PC-9 (cell line): ENCODE measurements around the gene FAU. TPM values are rescaled to one million over a fixed set of nuclear protein-coding genes. Genes with fewer than 3 reads are reported as not detected.

ENCODE experiments used
- BruUV-seq: library from RNA; stranded (reverse); fragments of 400-500 nt; replicated peaks from 2 replicates; lab custom pipeline; 2021; lab: Mats Ljungman, UMichigan
- CTCF ChIA-PET: fragments of 300-600 bp; sonication (Branson Sonifier 250); formaldehyde crosslinking; loops from one replicate; lab custom pipeline; 2022; ENCODE audit warnings: antibody characterized with exemption; lab: Charles Lee
- POLR2A ChIA-PET: fragments of 300-600 bp; sonication (Branson Sonifier 250); formaldehyde crosslinking; loops from one replicate; lab custom pipeline; 2022; ENCODE audit warnings: antibody characterized with exemption; ENCODE audit not compliant: unreplicated experiment; lab: Charles Lee
- DNase-seq, 2 experiments: peaks; one replicate each; pipeline versions ENCODE4 v3.0.0 to v3.0.0-alpha.2; 2015 to 2022; ENCODE audit warnings: mixed read lengths in 1 of 2
- H2AFZ ChIP-seq: fragments of 200-600 bp; sonication (generic); 2 replicates; pipeline ENCODE4 v1.8.1; 2017; ENCODE audit warnings: antibody characterized with exemption
- H3F3A ChIP-seq: fragments of 200-600 bp; sonication (generic); 2 replicates; pipeline ENCODE4 v1.8.1; 2017; ENCODE audit warnings: antibody characterized with exemption, mild to moderate bottlenecking, low read depth; ENCODE audit not compliant: insufficient read depth
- H3K27ac ChIP-seq: fragments of 200-600 bp; sonication (generic); 2 replicates; pipeline ENCODE4 v1.6.1; 2016; ENCODE audit warnings: mixed run types
- H3K27me3 ChIP-seq: fragments of 200-600 bp; sonication (generic); 2 replicates; pipeline ENCODE4 v1.6.1; 2016; ENCODE audit warnings: low read depth, mixed run types; ENCODE audit not compliant: insufficient read depth
- H3K36me3 ChIP-seq: fragments of 200-600 bp; sonication (generic); 2 replicates; pipeline ENCODE4 v1.6.1; 2016; ENCODE audit warnings: low read depth, mixed run types
- H3K4me1 ChIP-seq: fragments of 200-600 bp; sonication (generic); replicated peaks from 2 replicates; pipeline ENCODE4 v1.6.1; 2016; ENCODE audit warnings: mixed run types; ENCODE audit not compliant: insufficient read depth
- H3K4me2 ChIP-seq: fragments of 200-600 bp; sonication (generic); 2 replicates; pipeline ENCODE4 v1.6.1; 2017; ENCODE audit warnings: mixed run types
- H3K4me3 ChIP-seq: fragments of 200-600 bp; sonication (generic); 2 replicates; pipeline ENCODE4 v1.6.1; 2016; ENCODE audit warnings: mixed run types
- H3K79me2 ChIP-seq: fragments of 200-600 bp; sonication (generic); 2 replicates; pipeline ENCODE4 v1.6.1; 2017; ENCODE audit warnings: low read depth, mixed run types
- H3K9me2 ChIP-seq: fragments of 200-600 bp; sonication (generic); 2 replicates; pipeline ENCODE4 v1.8.1; 2017; ENCODE audit warnings: mild to moderate bottlenecking; ENCODE audit not compliant: insufficient read depth
- H3K9me3 ChIP-seq: fragments of 200-600 bp; sonication (generic); 2 replicates; pipeline ENCODE4 v1.8.1; 2016; ENCODE audit warnings: low read depth; ENCODE audit not compliant: insufficient read depth
- H4K20me1 ChIP-seq: fragments of 200-600 bp; sonication (generic); 2 replicates; pipeline ENCODE4 v1.8.1; 2017; ENCODE audit not compliant: insufficient read depth
- CTCF ChIP-seq: fragments of 200-600 bp; sonication (generic); conservative IDR thresholded peaks from 2 replicates; pipeline ENCODE4 v1.6.1; 2017; ENCODE audit warnings: mixed run types, antibody characterized with exemption, mild to moderate bottlenecking, moderate library complexity
- EZH2 ChIP-seq: fragments of 200-600 bp; sonication (generic); IDR thresholded peaks from 2 replicates; pipeline ENCODE4 v1.8.0; 2017; ENCODE audit warnings: antibody characterized with exemption, low read depth
- intact Hi-C: fragments of 100-400 bp; cut with micrococcal nuclease; formaldehyde crosslinking; loops from one replicate; pipeline ENCODE4 v1.10.0; 2022; ENCODE audit not compliant: unreplicated experiment
- total RNA-seq: library from RNA; stranded (reverse); gene quantifications from 2 replicates; pipeline ENCODE4 v1.2.3, GENCODE V29; 2021

Gene FAU
- total RNA-seq, 1 experiment from 2014 or later = 973 TPM

DNA sequence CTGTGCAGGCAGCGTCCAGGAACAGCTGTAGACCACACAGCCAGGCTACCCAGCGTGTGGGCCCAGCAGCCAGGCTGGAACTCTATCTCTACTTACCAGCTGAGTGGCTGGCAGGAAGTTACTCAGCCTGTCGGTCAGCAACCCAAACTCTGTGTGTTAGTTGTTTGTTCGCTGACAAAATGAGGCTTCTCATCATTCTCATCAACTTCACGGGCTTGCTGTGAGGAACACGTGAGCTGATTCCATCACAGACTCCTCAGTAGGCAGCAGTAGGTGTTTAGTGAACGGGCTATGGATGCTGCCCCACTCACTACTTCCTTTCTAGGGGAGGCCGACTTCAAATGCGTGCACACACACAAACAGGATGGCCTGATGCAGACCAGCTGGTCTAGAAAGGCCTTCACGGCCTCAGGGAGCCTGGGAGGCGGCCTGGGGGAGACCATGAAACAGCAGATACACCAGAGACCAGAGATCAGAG is 47.3 kb upstream of the FAU start:
- BruUV-seq = no TSS peak
- CTCF ChIA-PET = interaction anchor here (0.6 kb wide), 1 partner anchor 304 kb away, joined by 9 read pairs; no protein-coding TSS in a partner anchor
- Histone ChIP-seq H3K27ac (no peak overlapping the region), H3K4me3 (no peak overlapping the region), H3K79me2 (no peaks in the 10 kb centered on the region), H3K9me2 (no peaks in the 10 kb centered on the region), H3F3A (peaks cover 22% of the 10 kb centered on the region; the same call in 1 of the 2 replicates), H3K27me3 (no peaks in the 10 kb centered on the region), H3K4me2 (no peak overlapping the region), H3K9me3 (no peaks in the 10 kb centered on the region), H3K4me1 (no peaks in the 10 kb centered on the region; the same call in 1 of the 2 replicates), H2AFZ (no peak overlapping the region), H3K36me3 (no peaks in the 10 kb centered on the region), H4K20me1 (no peaks in the 10 kb centered on the region)
- intact Hi-C loops = no loop called here
- DNase-seq = no peak
- TF ChIP-seq EZH2 (no peak), CTCF (no peak)
- POLR2A ChIA-PET = interaction anchor here (0.7 kb wide), 1 partner anchor 171 kb away, joined by 15 read pairs; no protein-coding TSS in a partner anchor

DNA sequence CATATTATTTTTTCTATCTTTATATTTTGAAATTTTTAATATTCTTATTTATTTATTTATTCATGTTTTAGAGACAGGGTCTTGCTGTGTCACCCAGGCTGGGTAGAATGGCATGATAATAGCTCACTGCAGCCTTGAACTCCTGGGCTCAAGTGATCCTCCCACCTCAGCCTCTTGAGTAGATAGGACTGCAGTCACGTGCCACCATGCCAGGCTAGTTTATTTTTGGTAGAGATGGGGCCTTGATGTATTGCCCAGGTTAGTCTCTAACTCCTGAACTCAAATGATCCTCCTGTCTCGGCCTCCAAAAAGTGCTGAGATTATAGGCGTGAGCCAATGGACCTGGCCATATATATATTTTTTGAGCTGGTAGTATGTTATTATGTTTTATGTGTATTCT is 45.7 kb upstream of the FAU start:
- H4K20me1 ChIP-seq = no peaks in the 10 kb centered on the region
- BruUV-seq = no TSS peak
- POLR2A ChIA-PET = interaction anchor here (0.7 kb wide), 1 partner anchor 17 kb away, joined by 10 read pairs; no protein-coding TSS in a partner anchor

GRCh38 chr11:65166893-65167292 is 45.0 kb upstream of the FAU start:
- no peaks in the 10 kb centered on the region for H3K9me3 ChIP-seq
- DNase-seq = no peak
- no peaks in the 10 kb centered on the region for H3K79me2 ChIP-seq
- H3F3A ChIP-seq = peaks cover 23% of the 10 kb centered on the region; the same call in 1 of the 2 replicates
- BruUV-seq = no TSS peak
- no peaks in the 10 kb centered on the region for H3K27me3 ChIP-seq
- no peaks in the 10 kb centered on the region for H3K36me3 ChIP-seq
- H4K20me1 ChIP-seq = no peaks in the 10 kb centered on the region
- no peak for TF ChIP-seq CTCF
- no peak for TF ChIP-seq EZH2
- POLR2A ChIA-PET = no interaction called here
- H3K4me3 ChIP-seq = no peak overlapping the region
- no peaks in the 10 kb centered on the region for H3K4me1 ChIP-seq
- no peak overlapping the region for H2AFZ ChIP-seq
- no peak overlapping the region for H3K4me2 ChIP-seq
- H3K9me2 ChIP-seq = no peaks in the 10 kb centered on the region
- CTCF ChIA-PET = interaction anchor here (0.6 kb wide), 1 partner anchor 26 kb away, joined by 5 read pairs; no protein-coding TSS in a partner anchor
- intact Hi-C loops = no loop called here
- H3K27ac ChIP-seq = no peak overlapping the region

More for the DNA sequence above, 45.7 kb upstream of the FAU start:
- Histone ChIP-seq H2AFZ (no peak overlapping the region), H3K36me3 (no peaks in the 10 kb centered on the region), H3K4me1 (no peaks in the 10 kb centered on the region), H3K4me2 (no peak overlapping the region), H3K79me2 (no peaks in the 10 kb centered on the region), H3K9me2 (no peaks in the 10 kb centered on the region), H3K4me3 (no peak overlapping the region), H3F3A (peaks cover 23% of the 10 kb centered on the region; the same call in 1 of the 2 replicates), H3K9me3 (no peaks in the 10 kb centered on the region), H3K27me3 (no peaks in the 10 kb centered on the region), H3K27ac (no peak overlapping the region)
- CTCF ChIA-PET = interaction anchor here (0.6 kb wide), 1 partner anchor 25 kb away, joined by 5 read pairs; no protein-coding TSS in a partner anchor
- intact Hi-C loops = no loop called here
- DNase-seq = no peak
- TF ChIP-seq EZH2 (no peak), CTCF (no peak)
